ENCODE data around the gene ZNF584.

DNA sequence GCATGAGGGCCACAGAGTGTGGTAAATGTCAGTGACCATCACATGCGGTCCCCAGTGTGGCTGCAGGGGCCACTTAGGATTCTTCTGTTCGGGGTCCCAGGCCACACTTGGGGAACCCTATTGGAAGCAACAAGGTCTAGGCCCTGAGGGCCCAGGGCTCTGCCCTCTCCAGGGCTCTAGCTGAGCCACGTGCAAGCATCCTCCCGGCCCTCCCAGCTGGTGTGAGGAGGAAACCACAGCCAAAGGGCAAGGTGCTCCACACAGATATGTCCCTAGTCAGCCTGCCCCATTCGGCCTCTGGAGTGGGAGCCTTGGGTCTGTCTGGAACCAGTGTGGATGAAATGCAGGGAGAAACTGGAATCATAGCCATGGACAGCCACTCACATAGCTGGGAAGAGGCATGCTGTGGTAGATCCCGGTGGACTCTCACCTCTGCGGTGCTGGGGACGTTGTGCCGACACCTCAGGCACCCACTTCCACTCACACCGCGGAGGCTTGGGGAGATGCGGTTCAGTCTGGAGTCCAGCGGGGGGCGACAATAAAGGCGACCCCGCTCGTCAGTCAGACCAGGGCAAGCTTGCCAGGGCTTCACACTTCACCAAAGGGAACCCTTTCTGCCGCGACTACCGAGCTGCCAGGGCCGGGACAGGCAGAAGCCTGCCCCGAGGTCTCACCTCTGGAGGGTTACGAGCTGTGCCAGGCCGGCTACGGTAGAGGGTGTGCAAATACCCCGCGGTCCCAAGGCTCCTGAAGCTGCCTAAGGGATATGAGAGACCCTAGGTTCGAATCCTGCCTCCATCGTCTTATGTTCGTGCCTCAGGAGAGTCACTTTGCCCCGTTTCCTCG is 41.6 kb upstream of the ZNF584 start:
- TF ChIP-seq, protein P1, sequence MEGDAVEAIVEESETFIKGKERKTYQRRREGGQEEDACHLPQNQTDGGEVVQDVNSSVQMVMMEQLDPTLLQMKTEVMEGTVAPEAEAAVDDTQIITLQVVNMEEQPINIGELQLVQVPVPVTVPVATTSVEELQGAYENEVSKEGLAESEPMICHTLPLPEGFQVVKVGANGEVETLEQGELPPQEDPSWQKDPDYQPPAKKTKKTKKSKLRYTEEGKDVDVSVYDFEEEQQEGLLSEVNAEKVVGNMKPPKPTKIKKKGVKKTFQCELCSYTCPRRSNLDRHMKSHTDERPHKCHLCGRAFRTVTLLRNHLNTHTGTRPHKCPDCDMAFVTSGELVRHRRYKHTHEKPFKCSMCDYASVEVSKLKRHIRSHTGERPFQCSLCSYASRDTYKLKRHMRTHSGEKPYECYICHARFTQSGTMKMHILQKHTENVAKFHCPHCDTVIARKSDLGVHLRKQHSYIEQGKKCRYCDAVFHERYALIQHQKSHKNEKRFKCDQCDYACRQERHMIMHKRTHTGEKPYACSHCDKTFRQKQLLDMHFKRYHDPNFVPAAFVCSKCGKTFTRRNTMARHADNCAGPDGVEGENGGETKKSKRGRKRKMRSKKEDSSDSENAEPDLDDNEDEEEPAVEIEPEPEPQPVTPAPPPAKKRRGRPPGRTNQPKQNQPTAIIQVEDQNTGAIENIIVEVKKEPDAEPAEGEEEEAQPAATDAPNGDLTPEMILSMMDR (IDR thresholded peaks at IDR 0.05; ENCODE audit: low read depth, low read length) = no peak
- no peak for TF ChIP-seq EZH2phosphoT487 (IDR thresholded peaks at IDR 0.05; ENCODE audit: low read depth)

Measured in OCI-LY3 (cell line).